B cell (primary cell): Measurements from ENCODE around the gene RAPGEF1. TPM values are rescaled to one million over a fixed set of nuclear protein-coding genes. Genes with fewer than 3 reads are reported as not detected.

Experiments used
- ATAC-seq: fragments of 200-7000 bp; cut with Tn5 transposase; one replicate; pipeline ENCODE4 v1.10.0; 2021; ENCODE audit warnings: low read depth, mild to moderate bottlenecking, moderate number of reproducible peaks, moderate library complexity
- CTCF ChIA-PET: fragments of 350-600 bp; sonication (Branson Sonifier 250); formaldehyde crosslinking; loops from one replicate; lab custom pipeline; 2021; ENCODE audit warnings: antibody characterized with exemption, inconsistent platforms; lab: Charles Lee
- POLR2A ChIA-PET: fragments of 350-600 bp; sonication (Branson Sonifier 250); formaldehyde crosslinking; loops from one replicate; lab custom pipeline; 2021; ENCODE audit warnings: antibody characterized with exemption; lab: Charles Lee
- DNase-seq: peaks from one replicate; pipeline ENCODE4 v3.0.0; 2013
- H2AFZ ChIP-seq: 2 replicates; pipeline ENCODE4 v1.6.1; 2012; ENCODE audit warnings: mild to moderate bottlenecking, low read depth, low read length; ENCODE audit not compliant: insufficient read depth, poor library complexity, severe bottlenecking
- H3K27ac ChIP-seq, 2 donors: 1 replicate in 1 of 2; 2 replicates in 1 of 2; pipeline ENCODE4 v1.5.1; 2012 to 2013; ENCODE audit warnings: low read length in 2 of 2, mild to moderate bottlenecking in 2 of 2, moderate library complexity in 1 of 2
- H3K27me3 ChIP-seq, 4 experiments: fragments of 200-600 bp in 1 of 4; sonication (generic) in 1 of 4; replicated peaks in 1 of 4; 1 replicate in 2 of 4; 2 replicates in 2 of 4; pipeline versions ENCODE4 v1.6.1 to v1.7.0; 2013 to 2016; ENCODE audit warnings: low read length in 3 of 4, mild to moderate bottlenecking in 2 of 4, mixed read lengths in 1 of 4, moderate library complexity in 1 of 4; ENCODE audit not compliant: insufficient read depth in 4 of 4, control insufficient read depth in 3 of 4; ENCODE audit errors: control extremely low read depth in 1 of 4
- H3K36me3 ChIP-seq, 2 experiments: replicated peaks in 1 of 2; 1 replicate in 1 of 2; 2 replicates in 1 of 2; pipeline versions ENCODE4 v1.6.1 to v1.7.1; 2013; ENCODE audit warnings: low read length in 1 of 2; ENCODE audit not compliant: insufficient read depth in 2 of 2, control insufficient read depth in 1 of 2; ENCODE audit errors: control extremely low read depth in 1 of 2, extremely low read depth in 1 of 2
- H3K4me1 ChIP-seq, 2 donors: fragments of 200-600 bp in 1 of 2; sonication (generic) in 1 of 2; 1 replicate in 1 of 2; 2 replicates in 1 of 2; pipeline versions ENCODE4 v1.5.1 to v1.6.1; 2013 to 2017; ENCODE audit warnings: low read length in 2 of 2; ENCODE audit not compliant: control insufficient read depth in 2 of 2, insufficient read depth in 2 of 2
- H3K4me2 ChIP-seq: replicated peaks from 2 replicates; pipeline ENCODE3; 2012; ENCODE audit warnings: mild to moderate bottlenecking, low read depth, low read length; ENCODE audit not compliant: poor library complexity, severe bottlenecking
- H3K4me3 ChIP-seq, 5 experiments: fragments of 200-600 bp in 1 of 5; sonication (generic) in 1 of 5; 1 replicate in 3 of 5; 2 replicates in 2 of 5; pipeline versions ENCODE4 v1.5.1 to v1.7.0; 2011 to 2016; ENCODE audit warnings: low read length in 4 of 5, mild to moderate bottlenecking in 4 of 5, low read depth in 2 of 5, control low read depth in 1 of 5, moderate library complexity in 1 of 5; ENCODE audit not compliant: insufficient read depth in 1 of 5; ENCODE audit errors: control extremely low read depth in 1 of 5, extremely low read depth in 1 of 5
- H3K79me2 ChIP-seq: fragments of 200-600 bp; sonication (generic); one replicate; pipeline ENCODE4 v1.6.0; 2016; ENCODE audit warnings: low read length; ENCODE audit not compliant: control insufficient read depth, insufficient read depth
- H3K9ac ChIP-seq: fragments of 200-600 bp; sonication (generic); 2 replicates; pipeline ENCODE4 v1.6.1; 2017; ENCODE audit warnings: mild to moderate bottlenecking, low read length, moderate library complexity
- H3K9me3 ChIP-seq, 3 donors: one replicate each; pipeline versions ENCODE4 v1.6.1 to v1.7.1; 2013; ENCODE audit warnings: low read length in 2 of 3; ENCODE audit not compliant: control insufficient read depth in 2 of 3, insufficient read depth in 1 of 3; ENCODE audit errors: control extremely low read depth in 1 of 3
- H4K20me1 ChIP-seq: 2 replicates; pipeline ENCODE4 v1.6.0; 2012; ENCODE audit warnings: mild to moderate bottlenecking, low read length; ENCODE audit not compliant: insufficient read depth, control insufficient read depth, poor library complexity, severe bottlenecking
- H3K27ac Mint-ChIP-seq: one replicate; pipeline ENCODE4 v1.8.0; 2021; ENCODE audit warnings: mixed read lengths
- H3K27me3 Mint-ChIP-seq: one replicate; pipeline ENCODE4 v1.8.0; 2021; ENCODE audit warnings: mixed read lengths
- H3K4me1 Mint-ChIP-seq: one replicate; pipeline ENCODE4 v1.8.0; 2021; ENCODE audit warnings: mixed read lengths
- H3K4me3 Mint-ChIP-seq: one replicate; pipeline ENCODE4 v1.8.0; 2021; ENCODE audit warnings: mixed read lengths
- H3K9me3 Mint-ChIP-seq: one replicate; pipeline ENCODE4 v1.8.0; 2022; ENCODE audit warnings: mixed read lengths; ENCODE audit not compliant: insufficient read depth
- EZH2 ChIP-seq: IDR thresholded peaks from 2 replicates; pipeline ENCODE4 v1.6.1; 2012; ENCODE audit warnings: borderline replicate concordance, low read depth, mild to moderate bottlenecking, moderate library complexity, low read length; ENCODE audit not compliant: insufficient read depth, poor library complexity, severe bottlenecking
- WGBS: methylation state at CpG from one replicate; pipeline ENCODE4 v1.1.5; 2013; ENCODE audit warnings: missing lambda C conversion rate; ENCODE audit not compliant: insufficient coverage; 5-methylcytosine and 5-hydroxymethylcytosine counted together
- intact Hi-C: fragments of 100-400 bp; cut with micrococcal nuclease; formaldehyde crosslinking; loops from one replicate; pipeline ENCODE4 v1.10.0; 2022
- polyA plus RNA-seq: library from polyadenylated mRNA; depleted of rRNA; stranded (reverse); fragments of >200 nt; gene quantifications from 2 replicates; pipeline ENCODE4 v1.2.3, GENCODE V29; 2012
- total RNA-seq, 2 donors: library from RNA; stranded (reverse); fragments of 120-200 nt in 1 of 2; gene quantifications; 1 replicate in 1 of 2; 2 replicates in 1 of 2; pipeline versions ENCODE4 v1.2.3 to v1.2.4, GENCODE V29; 2013 to 2022
- TF ChIP-seq, protein P1 (sequence below): fragments of 200-600 bp; IDR thresholded peaks from one replicate; pipeline ENCODE4 v1.8.0; 2022; ENCODE audit warnings: antibody characterized with exemption, mild to moderate bottlenecking

RAPGEF1 gene
- total and polyA plus RNA-seq, 2 donors (not counting 1 experiment from before 2014, with no cell fraction given), result 134 to 447 TPM

DNA sequence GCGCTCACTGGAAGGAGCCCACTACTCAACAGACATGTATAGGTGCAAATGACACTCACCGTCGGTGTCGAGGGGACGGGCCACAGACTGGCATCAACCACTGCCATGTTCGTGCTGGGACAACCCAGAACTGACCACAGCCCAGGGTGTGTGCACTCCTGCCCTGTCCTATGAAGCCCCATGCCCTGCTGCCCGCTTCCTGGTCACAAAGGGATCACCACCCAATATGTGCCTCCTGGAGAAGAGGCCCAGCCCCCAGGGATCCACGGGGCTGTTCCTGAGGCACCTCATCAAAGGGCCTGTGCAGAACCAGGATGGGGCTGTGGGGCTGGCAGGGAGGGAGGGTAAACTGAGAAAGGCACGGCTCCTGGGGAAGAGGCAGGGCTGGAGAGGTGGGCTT lies 151.5 kb downstream of the RAPGEF1 start:
- ChIA-PET CTCF (interaction anchor here (1.1 to 21.7 kb wide), 2 partner anchors 54 to 156 kb away, joined by 4 to 263 read pairs; partner anchors contain the start of gene RAPGEF1), POLR2A (interaction anchor here (1.4 kb wide), 1 partner anchor 149 kb away, joined by 3 read pairs; no protein-coding TSS in a partner anchor)
- no peak overlapping the region for H3K27ac Mint-ChIP-seq
- H2AFZ ChIP-seq, result no peak overlapping the region
- no peak for ATAC-seq
- intact Hi-C loops, result no loop called here
- H3K4me1 Mint-ChIP-seq, result peaks cover 41% of the 10 kb centered on the region
- no peak overlapping the region for H3K4me3 Mint-ChIP-seq
- 97% methylated on average over 8 of the region's 9 CpGs for WGBS
- H3K9me3 Mint-ChIP-seq, result no peaks in the 10 kb centered on the region
- no peak for DNase-seq
- H3K27ac ChIP-seq, result no peak overlapping the region
- H3K4me1 ChIP-seq, result peaks cover 13 to 29% of the 10 kb centered on the region in 2 donors
- no peak for TF ChIP-seq EZH2
- TF ChIP-seq, protein P1, sequence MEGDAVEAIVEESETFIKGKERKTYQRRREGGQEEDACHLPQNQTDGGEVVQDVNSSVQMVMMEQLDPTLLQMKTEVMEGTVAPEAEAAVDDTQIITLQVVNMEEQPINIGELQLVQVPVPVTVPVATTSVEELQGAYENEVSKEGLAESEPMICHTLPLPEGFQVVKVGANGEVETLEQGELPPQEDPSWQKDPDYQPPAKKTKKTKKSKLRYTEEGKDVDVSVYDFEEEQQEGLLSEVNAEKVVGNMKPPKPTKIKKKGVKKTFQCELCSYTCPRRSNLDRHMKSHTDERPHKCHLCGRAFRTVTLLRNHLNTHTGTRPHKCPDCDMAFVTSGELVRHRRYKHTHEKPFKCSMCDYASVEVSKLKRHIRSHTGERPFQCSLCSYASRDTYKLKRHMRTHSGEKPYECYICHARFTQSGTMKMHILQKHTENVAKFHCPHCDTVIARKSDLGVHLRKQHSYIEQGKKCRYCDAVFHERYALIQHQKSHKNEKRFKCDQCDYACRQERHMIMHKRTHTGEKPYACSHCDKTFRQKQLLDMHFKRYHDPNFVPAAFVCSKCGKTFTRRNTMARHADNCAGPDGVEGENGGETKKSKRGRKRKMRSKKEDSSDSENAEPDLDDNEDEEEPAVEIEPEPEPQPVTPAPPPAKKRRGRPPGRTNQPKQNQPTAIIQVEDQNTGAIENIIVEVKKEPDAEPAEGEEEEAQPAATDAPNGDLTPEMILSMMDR, result no peak
- H3K27me3 ChIP-seq, result no peaks in the 10 kb centered on the region
- H3K27me3 Mint-ChIP-seq, result no peaks in the 10 kb centered on the region
- no peaks in the 10 kb centered on the region for H3K9me3 ChIP-seq
- H3K4me3 ChIP-seq, result no peak overlapping the region
- H3K4me2 ChIP-seq, result no peak overlapping the region
- peaks cover 35% of the 10 kb centered on the region for H4K20me1 ChIP-seq
- peaks cover 0 to 74% of the 10 kb centered on the region in 2 experiments for H3K36me3 ChIP-seq
- H3K9ac ChIP-seq, result no peak overlapping the region
- peaks cover 52% of the 10 kb centered on the region for H3K79me2 ChIP-seq

DNA sequence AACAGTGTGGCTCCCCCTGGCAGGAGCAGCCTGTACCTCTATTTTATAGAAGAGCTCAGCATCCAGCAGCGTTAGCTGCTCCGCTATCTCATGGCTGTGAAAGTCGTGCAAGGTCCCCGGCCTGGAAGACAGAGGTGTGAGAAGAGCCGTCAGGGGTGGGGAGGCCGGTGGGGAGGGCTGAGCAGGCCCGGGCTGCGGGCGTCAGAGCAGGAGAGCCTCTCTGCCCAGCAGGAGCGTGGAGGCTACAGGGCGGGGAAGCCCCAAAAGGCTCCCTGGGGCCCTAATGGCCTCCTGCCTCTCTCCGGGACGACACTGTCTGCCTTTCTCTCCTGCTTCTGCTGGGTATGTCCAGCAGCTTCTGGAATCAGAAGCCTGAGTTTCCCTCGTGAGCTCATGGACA lies 152.0 kb downstream of the RAPGEF1 start:
- peaks cover 35% of the 10 kb centered on the region for H4K20me1 ChIP-seq
- peaks cover 53% of the 10 kb centered on the region for H3K79me2 ChIP-seq
- H3K9ac ChIP-seq, result no peak overlapping the region
- no peak overlapping the region for H3K4me3 ChIP-seq
- H3K27me3 Mint-ChIP-seq, result no peaks in the 10 kb centered on the region
- H3K4me2 ChIP-seq, result no peak overlapping the region
- ChIA-PET POLR2A (interaction anchor here (1.4 kb wide), 1 partner anchor 150 kb away, joined by 3 read pairs; no protein-coding TSS in a partner anchor), CTCF (interaction anchor here (1.1 to 21.7 kb wide), 2 partner anchors 54 to 156 kb away, joined by 4 to 263 read pairs; partner anchors contain the start of gene RAPGEF1)
- H3K4me1 Mint-ChIP-seq, result peaks cover 41% of the 10 kb centered on the region
- H3K27ac Mint-ChIP-seq, result peak overlapping the region; percentile 15
- WGBS, result 90% methylated on average over 12 of the region's 14 CpGs
- DNase-seq (no peak), ATAC-seq (no peak)
- H3K4me3 Mint-ChIP-seq, result no peak overlapping the region
- intact Hi-C loops, result no loop called here
- peaks cover 0 to 76% of the 10 kb centered on the region in 2 experiments for H3K36me3 ChIP-seq
- H3K9me3 ChIP-seq, result no peaks in the 10 kb centered on the region
- no peak for TF ChIP-seq EZH2
- TF ChIP-seq, protein P1, result no peak
- H2AFZ ChIP-seq, result no peak overlapping the region
- H3K27ac ChIP-seq, result no peak overlapping the region
- H3K4me1 ChIP-seq, result peaks cover 13 to 29% of the 10 kb centered on the region in 2 donors
- H3K27me3 ChIP-seq, result no peaks in the 10 kb centered on the region
- no peaks in the 10 kb centered on the region for H3K9me3 Mint-ChIP-seq
